Panc1 (cell line): Measurements from ENCODE around the gene RBPMS2. TPM values are rescaled to one million over a fixed set of nuclear protein-coding genes. Genes with fewer than 3 reads are reported as not detected.
A peak's percentile ranks its signal among the peaks of the same experiment; 100 is the strongest.

ENCODE experiments used
- ATAC-seq: fragments of 200-7000 bp; cut with Tn5 transposase; 2 replicates; pipeline ENCODE4 v1.9.1; 2020; ENCODE audit warnings: mild to moderate bottlenecking, moderate library complexity
- BruUV-seq: library from RNA; stranded (reverse); fragments of 400-500 nt; replicated peaks from 2 replicates; lab custom pipeline; 2021; lab: Mats Ljungman, UMichigan
- CTCF ChIA-PET: fragments of 300-600 bp; sonication (Branson Sonifier 250); formaldehyde crosslinking; loops from one replicate; lab custom pipeline; 2022; ENCODE audit warnings: antibody characterized with exemption; lab: Charles Lee
- POLR2A ChIA-PET: fragments of 300-600 bp; sonication (Branson Sonifier 250); formaldehyde crosslinking; loops from one replicate; lab custom pipeline; 2022; ENCODE audit warnings: antibody characterized with exemption; lab: Charles Lee
- DNase-seq: peaks from one replicate; pipeline ENCODE4 v3.0.0-alpha.2; 2010; ENCODE audit warnings: low read depth, low spot score
- H3K27ac ChIP-seq: 2 replicates; pipeline ENCODE4 v1.5.1; 2011; ENCODE audit warnings: mild to moderate bottlenecking, low read length, inconsistent platforms
- H3K27me3 ChIP-seq: fragments of 200-500 bp; sonication (Bioruptor generic); 2 replicates; pipeline ENCODE4 v1.6.0; 2014; ENCODE audit warnings: low read length, inconsistent platforms; ENCODE audit not compliant: control insufficient read depth, insufficient read depth
- H3K36me3 ChIP-seq: fragments of 200-500 bp; sonication (Bioruptor generic); 2 replicates; pipeline ENCODE4 v1.5.1; 2014; ENCODE audit warnings: inconsistent platforms, mild to moderate bottlenecking, low read length, moderate library complexity; ENCODE audit not compliant: control insufficient read depth, insufficient read depth
- H3K4me1 ChIP-seq: 2 replicates; pipeline ENCODE4 v1.5.1; 2011; ENCODE audit warnings: inconsistent platforms, mild to moderate bottlenecking, low read length, moderate library complexity; ENCODE audit not compliant: control insufficient read depth, insufficient read depth
- H3K4me3 ChIP-seq, 2 experiments: 2 replicates each; pipeline ENCODE4 v1.5.1; 2011 to 2012; ENCODE audit warnings: low read depth in 2 of 2, low read length in 2 of 2, mild to moderate bottlenecking in 2 of 2, inconsistent platforms in 1 of 2, moderate library complexity in 1 of 2
- H3K9me3 ChIP-seq: fragments of 200-500 bp; sonication (Bioruptor generic); 2 replicates; pipeline ENCODE4 v1.5.1; 2014; ENCODE audit warnings: low read depth, mild to moderate bottlenecking, inconsistent platforms, low read length, moderate library complexity; ENCODE audit not compliant: control insufficient read depth, insufficient read depth
- POLR2AphosphoS5 ChIP-seq: IDR thresholded peaks from 2 replicates; pipeline ENCODE4 v1.6.1; 2012; ENCODE audit warnings: mild to moderate bottlenecking, low read depth, low read length, moderate library complexity
- SIN3A ChIP-seq: IDR thresholded peaks from 2 replicates; pipeline ENCODE4 v1.6.1; 2012; ENCODE audit warnings: low read depth, mild to moderate bottlenecking, low read length, moderate library complexity, borderline replicate concordance; ENCODE audit not compliant: insufficient read depth
- TCF7L2 ChIP-seq: IDR thresholded peaks from 2 replicates; pipeline ENCODE4 v1.6.1; 2011; ENCODE audit warnings: mild to moderate bottlenecking, low read depth, low read length, inconsistent platforms
- in situ Hi-C: cut with HindIII; loops from 2 replicates; pipeline ENCODE4 v1.10.0; 2016; ENCODE audit warnings: low sequenced_read_pairs, low pct_unique_long_range_greater_than_20kb
- intact Hi-C: fragments of 100-400 bp; cut with micrococcal nuclease; formaldehyde crosslinking; loops from one replicate; pipeline ENCODE4 v1.10.0; 2022; ENCODE audit not compliant: unreplicated experiment
- total RNA-seq: library from RNA; stranded (reverse); gene quantifications from one replicate; pipeline ENCODE4 v1.2.1, GENCODE V29; 2021; ENCODE audit not compliant: unreplicated experiment
- TF ChIP-seq, protein P1 (sequence below), 2 experiments: IDR thresholded peaks; 2 replicates each; pipeline ENCODE4 v1.6.1; 2011 to 2012; ENCODE audit warnings: low read depth in 2 of 2, control low read depth in 1 of 2, low read length in 1 of 2, mild to moderate bottlenecking in 1 of 2, moderate library complexity in 1 of 2; ENCODE audit not compliant: insufficient read depth in 1 of 2
- TF ChIP-seq, protein P2 (sequence below): fragments of 450-650 bp; IDR thresholded peaks from 2 replicates; pipeline ENCODE4 v1.5.1; 2017; ENCODE audit warnings: mild to moderate bottlenecking

Gene RBPMS2
- total RNA-seq, 1 experiment from 2014 or later: 33.7 TPM

DNA sequence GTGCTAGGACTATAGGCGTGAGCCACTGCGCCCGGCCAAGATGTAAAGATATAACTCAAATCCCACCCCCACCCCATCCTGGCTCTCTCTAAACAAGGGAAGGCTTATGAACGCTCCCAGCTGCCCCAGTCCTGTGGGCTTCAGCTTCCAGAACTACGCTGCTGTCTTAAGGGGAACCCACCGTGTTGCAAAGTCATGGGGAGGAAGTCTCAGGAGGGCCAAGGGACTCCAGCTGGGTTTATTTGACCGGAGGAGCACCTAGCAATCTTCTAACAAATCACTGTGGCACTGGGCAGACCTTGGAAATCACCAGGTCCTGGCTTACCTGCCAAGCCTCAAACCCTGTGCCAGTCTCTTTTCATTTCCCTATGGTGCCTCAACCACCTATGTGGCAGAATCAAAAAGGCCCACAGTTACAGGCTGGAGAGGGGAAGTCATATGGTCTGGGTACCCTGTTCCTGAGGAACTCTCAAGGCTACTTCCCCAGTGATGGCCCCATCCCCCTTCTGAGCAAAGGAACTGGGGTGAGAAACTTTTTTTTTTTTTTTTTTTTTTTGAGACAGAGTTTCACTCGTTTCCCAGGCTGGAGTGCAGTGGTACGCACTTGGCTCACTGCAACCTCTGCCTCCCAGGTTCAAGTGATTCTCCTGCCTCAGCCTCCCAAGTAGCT, 83.4 kb downstream of the RBPMS2 start:
- no TSS peak for BruUV-seq
- no peaks in the 10 kb centered on the region for H3K27me3 ChIP-seq
- ChIA-PET CTCF (interaction anchor here (0.6 to 1.3 kb wide), 2 partner anchors 36 to 171 kb away, joined by 6 to 11 read pairs; no protein-coding TSS in a partner anchor), POLR2A (no interaction called here)
- peaks cover 19% of the 10 kb centered on the region for H3K4me1 ChIP-seq
- TF ChIP-seq, protein P1, sequence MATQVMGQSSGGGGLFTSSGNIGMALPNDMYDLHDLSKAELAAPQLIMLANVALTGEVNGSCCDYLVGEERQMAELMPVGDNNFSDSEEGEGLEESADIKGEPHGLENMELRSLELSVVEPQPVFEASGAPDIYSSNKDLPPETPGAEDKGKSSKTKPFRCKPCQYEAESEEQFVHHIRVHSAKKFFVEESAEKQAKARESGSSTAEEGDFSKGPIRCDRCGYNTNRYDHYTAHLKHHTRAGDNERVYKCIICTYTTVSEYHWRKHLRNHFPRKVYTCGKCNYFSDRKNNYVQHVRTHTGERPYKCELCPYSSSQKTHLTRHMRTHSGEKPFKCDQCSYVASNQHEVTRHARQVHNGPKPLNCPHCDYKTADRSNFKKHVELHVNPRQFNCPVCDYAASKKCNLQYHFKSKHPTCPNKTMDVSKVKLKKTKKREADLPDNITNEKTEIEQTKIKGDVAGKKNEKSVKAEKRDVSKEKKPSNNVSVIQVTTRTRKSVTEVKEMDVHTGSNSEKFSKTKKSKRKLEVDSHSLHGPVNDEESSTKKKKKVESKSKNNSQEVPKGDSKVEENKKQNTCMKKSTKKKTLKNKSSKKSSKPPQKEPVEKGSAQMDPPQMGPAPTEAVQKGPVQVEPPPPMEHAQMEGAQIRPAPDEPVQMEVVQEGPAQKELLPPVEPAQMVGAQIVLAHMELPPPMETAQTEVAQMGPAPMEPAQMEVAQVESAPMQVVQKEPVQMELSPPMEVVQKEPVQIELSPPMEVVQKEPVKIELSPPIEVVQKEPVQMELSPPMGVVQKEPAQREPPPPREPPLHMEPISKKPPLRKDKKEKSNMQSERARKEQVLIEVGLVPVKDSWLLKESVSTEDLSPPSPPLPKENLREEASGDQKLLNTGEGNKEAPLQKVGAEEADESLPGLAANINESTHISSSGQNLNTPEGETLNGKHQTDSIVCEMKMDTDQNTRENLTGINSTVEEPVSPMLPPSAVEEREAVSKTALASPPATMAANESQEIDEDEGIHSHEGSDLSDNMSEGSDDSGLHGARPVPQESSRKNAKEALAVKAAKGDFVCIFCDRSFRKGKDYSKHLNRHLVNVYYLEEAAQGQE (IDR thresholded peaks at IDR 0.05; ENCODE audit: insufficient read depth in 1 of 2, low read depth in 2 of 2, low read length in 1 of 2): no peak
- TF ChIP-seq, protein P2, sequence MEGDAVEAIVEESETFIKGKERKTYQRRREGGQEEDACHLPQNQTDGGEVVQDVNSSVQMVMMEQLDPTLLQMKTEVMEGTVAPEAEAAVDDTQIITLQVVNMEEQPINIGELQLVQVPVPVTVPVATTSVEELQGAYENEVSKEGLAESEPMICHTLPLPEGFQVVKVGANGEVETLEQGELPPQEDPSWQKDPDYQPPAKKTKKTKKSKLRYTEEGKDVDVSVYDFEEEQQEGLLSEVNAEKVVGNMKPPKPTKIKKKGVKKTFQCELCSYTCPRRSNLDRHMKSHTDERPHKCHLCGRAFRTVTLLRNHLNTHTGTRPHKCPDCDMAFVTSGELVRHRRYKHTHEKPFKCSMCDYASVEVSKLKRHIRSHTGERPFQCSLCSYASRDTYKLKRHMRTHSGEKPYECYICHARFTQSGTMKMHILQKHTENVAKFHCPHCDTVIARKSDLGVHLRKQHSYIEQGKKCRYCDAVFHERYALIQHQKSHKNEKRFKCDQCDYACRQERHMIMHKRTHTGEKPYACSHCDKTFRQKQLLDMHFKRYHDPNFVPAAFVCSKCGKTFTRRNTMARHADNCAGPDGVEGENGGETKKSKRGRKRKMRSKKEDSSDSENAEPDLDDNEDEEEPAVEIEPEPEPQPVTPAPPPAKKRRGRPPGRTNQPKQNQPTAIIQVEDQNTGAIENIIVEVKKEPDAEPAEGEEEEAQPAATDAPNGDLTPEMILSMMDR: no peak
- TF ChIP-seq TCF7L2 (no peak), SIN3A (no peak), POLR2AphosphoS5 (no peak)
- no peak for DNase-seq
- intact Hi-C loops (no loop called here), in situ Hi-C loops (no loop called here)
- H3K36me3 ChIP-seq: peaks cover 17% of the 10 kb centered on the region; the same call in 1 of the 2 replicates
- no peak overlapping the region for H3K4me3 ChIP-seq
- H3K27ac ChIP-seq: no peak overlapping the region
- no peaks in the 10 kb centered on the region for H3K9me3 ChIP-seq
- ATAC-seq: no peak

DNA sequence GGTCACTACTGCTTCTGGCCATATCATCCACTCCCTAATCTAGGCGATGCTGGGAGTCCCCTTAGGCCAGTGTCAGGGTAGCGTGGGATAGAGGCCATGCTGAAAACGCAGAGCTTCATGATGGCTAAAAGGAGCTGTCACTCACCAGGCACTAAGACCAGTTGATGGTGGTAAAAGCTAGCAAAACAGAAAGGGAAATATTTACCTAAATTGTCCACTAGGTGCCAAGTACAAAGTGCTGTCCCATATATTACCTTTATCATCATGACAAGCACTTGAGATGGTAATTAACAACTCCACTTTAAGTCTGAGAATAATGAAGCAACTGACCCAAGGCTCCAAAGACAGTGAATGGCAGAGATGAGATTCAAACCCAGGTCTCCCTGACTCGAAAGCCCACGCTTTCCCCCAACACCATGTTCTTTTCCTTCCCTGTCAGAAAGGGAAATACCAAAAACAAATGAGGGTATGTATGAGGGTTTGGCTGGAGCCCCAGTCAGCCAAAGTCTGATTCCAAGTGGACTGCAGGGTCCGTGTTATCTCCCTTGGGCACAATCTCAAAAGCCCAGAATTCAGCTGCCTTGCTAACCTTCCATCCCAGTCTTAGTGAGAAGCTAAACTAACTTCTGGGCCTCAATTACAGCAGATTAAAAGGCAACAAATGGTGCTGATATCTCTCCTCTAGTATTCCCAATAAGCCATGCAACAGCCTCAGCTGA, 84.7 kb downstream of the RBPMS2 start:
- intact Hi-C loops: no loop called here
- Histone ChIP-seq H3K9me3 (no peaks in the 10 kb centered on the region), H3K27ac (no peak overlapping the region), H3K36me3 (peaks cover 17% of the 10 kb centered on the region; the same call in 1 of the 2 replicates), H3K4me1 (peaks cover 19% of the 10 kb centered on the region), H3K4me3 (no peak overlapping the region), H3K27me3 (no peaks in the 10 kb centered on the region)
- no peak for ATAC-seq
- CTCF ChIA-PET: interaction anchor here (0.6 to 1.3 kb wide), 3 partner anchors 37 to 224 kb away, joined by 3 to 6 read pairs (median 4); no protein-coding TSS in a partner anchor
- in situ Hi-C loops: no loop called here
- no peak for DNase-seq
- TF ChIP-seq POLR2AphosphoS5 (no peak; the same call in 1 of the 2 replicates), TCF7L2 (no peak)
- TF ChIP-seq, protein P2: peak; percentile 30
- TF ChIP-seq, protein P1 (IDR thresholded peaks at IDR 0.05; ENCODE audit: insufficient read depth in 1 of 2, low read depth in 2 of 2, low read length in 1 of 2): no peak
- no TSS peak for BruUV-seq
- POLR2A ChIA-PET: no interaction called here
